Activated T-helper 1 cell treated with anti-CD3 and anti-CD28 coated beads, Interleukin-2, amount 50 U/mL, for 16 hours (primary cell): ENCODE results near the gene HSPA9.

Source experiments
- DNase-seq, 2 donors: peaks; one replicate each; pipeline ENCODE4 v3.0.0-alpha.2; 2020; ENCODE audit warnings: low read depth in 1 of 2, low spot score in 1 of 2

Gene HSPA9

GRCh38 chr5:138575194-138576015 lies at the start of gene HSPA9:
HSPA9 (minus strand) TSS chr5:138575401; CDS start chr5:138575318, 83 bp downstream.
- DNase-seq, result peak; percentile 87 to 94

DNA sequence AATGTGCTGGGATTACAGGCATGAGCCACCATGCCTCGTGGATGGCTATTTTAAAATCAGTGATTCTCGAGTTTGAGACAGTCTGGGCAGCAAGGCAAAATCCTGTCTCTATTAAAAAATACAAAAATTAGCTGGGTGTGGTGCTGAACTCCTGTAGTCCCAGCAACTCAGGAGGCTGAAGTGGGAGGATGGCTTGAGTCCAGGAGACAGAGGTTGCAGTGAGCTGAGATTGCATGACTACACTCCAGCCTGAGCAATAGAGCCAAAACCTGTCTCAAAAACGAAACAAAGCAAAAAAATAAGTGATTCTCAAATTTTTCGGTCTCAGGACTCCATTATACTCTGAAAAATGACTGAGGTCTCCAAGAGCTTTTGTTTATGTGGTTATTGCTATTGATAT lies 47.9 kb upstream of the HSPA9 start:
- no peak for DNase-seq

DNA sequence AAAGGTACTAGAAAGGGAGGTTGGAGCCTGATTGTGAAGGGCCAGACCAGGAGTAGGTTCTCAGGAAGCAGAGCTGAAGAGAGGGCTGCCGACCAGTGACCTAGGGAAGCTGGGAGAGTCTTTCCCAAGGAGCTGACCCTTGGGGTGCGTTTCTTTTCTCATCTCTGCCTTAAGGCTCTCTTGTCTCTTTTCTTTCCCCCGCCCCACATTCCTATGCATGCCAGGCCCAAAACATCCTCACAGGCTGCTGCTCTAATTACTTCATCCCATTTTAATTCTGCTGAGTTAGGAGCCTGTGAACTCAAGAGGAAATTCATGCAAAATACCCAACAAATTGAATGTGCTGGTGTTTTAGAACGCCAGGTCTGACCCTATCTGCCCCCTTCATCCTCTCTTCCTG lies 46.9 kb upstream of the HSPA9 start:
- no peak for DNase-seq

GRCh38 chr5:138620663-138621224 lies 45.5 kb upstream of the HSPA9 start:
- no peak for DNase-seq

- DNase-seq, result no peak
Measured at GRCh38 chr5:138616508-138616907, 41.3 kb upstream of the HSPA9 start.

DNA sequence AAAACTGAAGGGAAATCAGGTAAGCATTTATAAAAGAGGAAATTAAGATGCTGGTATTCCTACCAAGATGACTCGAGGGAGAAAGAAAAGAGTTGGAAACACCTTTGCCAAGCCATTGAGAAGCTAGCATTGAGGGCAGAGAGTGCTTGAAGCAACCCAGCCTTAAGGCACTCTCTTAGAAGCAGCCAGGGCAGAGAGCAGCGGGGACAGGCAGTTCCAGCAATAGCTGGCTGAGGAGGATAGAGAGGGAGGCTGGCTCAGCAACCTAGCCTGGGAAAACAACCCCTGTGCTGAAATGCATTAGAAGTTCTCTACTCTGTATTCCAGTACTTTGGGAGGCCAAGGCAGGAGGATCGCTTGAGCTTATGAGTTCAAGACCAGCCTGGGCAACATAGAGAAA lies 40.3 kb upstream of the HSPA9 start:
- no peak for DNase-seq

GRCh38 chr5:138611678-138612218 lies 36.5 kb upstream of the HSPA9 start:
- no peak for DNase-seq

- no peak for DNase-seq
Measured at GRCh38 chr5:138610918-138611677, 35.9 kb upstream of the HSPA9 start.

DNA sequence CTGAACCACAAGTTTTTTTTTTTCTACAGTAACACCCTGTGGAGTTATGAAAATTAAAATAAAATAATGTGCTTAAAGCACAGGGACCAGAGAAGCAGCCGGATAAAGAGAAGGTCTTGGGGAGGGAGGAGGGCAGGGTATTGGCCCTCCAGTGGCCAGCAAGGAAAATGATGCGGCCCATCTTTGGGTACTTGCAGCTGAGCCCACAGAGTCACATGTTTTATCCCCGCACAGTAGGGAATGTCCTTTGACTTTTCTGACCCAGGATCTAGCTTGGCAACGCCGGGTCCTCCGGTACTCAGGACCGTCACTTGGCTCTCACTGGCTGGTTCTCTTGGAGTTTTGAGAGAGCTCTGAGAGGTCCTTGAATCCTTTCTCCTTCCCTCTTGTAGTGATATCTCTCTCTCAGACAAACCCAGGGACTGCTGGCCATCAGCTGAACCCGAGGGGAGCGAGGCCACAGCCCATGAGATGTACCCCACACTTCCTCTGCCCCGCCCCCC lies 35.3 kb upstream of the HSPA9 start:
- no peak for DNase-seq

DNA sequence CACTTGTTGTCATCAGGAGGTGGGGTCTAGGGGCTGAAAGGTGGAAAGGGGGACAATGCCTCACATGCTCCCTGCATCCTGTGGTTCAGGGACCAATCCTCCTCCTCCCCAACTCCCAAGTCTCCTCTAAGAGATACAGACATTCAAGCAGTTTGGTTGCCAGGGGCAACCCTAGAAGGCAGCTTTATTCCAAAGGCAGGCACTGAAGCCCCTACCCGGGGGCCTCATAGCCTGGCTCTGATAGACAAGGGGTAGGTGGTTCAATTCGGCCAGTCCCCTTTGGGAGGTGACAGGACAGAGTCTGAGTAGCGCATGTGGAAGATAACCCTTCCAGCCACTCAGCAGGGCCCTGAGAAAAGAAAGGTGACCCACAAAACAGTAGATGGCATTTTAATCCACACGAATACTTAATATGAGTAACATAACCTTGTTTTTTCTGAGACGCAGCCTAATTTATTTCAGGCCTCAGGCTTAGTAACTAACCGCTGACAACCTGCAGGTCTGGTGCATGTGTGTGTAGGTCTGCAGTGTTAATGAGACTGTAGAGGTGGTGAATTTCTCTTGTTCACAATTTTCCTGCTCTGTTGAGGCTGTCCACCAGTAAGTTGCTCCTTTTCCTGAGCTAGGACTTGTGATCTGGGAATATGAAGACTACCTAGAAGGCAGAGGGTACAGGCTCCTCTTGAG lies 31.3 kb upstream of the HSPA9 start:
- no peak for DNase-seq

DNA sequence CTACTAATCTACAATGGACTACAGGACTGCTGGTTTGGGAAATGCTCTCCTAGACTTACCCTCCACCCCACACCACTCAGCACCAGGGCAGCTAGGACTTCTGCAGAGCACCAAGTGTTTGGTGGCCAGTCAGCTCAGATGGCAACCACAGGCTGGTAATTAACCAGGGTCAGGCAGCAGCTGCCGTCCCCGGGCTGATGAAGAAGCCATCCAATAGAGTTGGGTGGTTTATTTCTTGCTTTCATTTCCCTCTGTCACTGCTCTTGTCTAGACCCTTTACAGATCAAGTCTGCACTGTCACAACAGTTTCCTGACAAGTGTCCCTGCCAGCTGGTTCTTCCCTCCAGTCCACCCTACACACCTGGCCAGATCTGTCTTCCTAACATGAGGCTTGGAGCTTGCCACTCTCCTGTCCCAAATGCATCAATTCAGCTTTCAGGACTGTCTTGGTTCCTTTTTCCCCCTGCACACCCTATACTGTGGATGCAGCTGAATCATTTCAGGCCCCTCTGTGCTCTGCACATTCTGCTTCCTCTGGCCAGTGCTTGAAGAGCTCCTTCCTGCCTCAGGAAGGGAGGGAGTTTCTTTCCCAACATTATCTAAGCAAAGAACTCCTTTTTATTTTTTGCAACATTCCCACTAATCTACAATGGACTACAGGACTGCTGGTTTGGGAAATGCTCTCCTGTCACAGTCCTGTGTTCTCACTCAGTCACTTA lies 30.2 kb upstream of the HSPA9 start:
- DNase-seq, result no peak

DNA sequence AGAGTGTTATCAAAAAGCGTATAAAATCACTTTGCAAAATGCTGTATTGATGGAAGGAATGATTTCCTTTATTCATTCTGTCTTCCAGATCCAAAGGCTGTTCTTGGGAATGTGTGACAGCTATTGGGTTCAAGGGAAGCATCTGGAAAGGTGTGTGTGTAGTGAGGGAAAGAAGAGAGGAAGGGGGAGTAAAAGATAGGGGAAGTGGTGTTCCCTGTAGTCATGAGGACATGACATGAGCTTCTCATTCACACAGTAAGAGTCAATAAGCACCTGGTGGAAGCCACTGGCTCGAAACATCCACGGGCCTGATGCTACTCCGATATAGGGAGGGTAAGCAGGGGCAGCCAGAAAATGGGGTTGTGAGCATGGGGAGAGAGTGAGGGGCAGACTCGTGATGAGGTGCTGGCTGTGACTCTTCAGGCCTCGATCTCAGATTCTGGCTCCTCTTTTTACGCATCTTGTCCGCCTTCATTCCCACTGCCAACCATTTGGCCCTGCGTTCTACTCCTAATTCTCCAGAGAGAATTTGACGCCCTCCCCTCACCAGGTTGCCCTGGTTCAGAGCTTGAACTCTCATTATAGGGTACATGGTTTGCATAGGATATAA lies 29.1 kb upstream of the HSPA9 start:
- no peak for DNase-seq

- DNase-seq, result no peak
Measured at GRCh38 chr5:138603249-138603920, 28.2 kb upstream of the HSPA9 start.

DNA sequence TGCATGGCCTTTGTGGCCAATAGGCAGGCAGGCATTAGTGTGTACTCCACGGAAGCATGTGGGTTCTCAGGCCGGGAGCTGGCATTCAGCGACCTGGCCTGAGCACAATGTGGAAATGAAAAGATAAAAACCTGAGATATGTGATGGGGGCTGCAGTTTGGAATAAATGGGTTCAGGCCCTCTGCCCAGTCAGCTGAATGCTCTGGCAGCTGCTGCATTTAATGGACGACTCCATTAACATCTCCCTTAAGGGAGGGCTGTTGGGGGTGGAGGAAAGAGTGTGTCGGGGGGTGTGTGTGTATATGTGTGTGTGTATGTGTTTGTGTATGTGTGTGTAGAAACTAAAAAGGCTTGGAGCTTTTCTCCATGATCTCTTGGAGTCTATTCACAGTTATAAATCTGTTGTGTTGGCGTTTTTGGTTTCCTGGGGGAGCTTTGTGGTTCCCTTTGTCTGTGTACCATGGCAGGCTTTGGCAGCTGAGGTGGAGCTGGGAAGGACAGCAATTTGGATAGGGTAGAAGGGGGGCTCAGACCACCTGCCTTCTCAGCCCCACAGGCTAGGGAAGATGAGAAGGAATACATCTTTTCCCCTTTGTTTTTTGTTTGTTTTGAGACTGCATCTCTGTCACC lies 27.3 kb upstream of the HSPA9 start:
- no peak for DNase-seq

DNA sequence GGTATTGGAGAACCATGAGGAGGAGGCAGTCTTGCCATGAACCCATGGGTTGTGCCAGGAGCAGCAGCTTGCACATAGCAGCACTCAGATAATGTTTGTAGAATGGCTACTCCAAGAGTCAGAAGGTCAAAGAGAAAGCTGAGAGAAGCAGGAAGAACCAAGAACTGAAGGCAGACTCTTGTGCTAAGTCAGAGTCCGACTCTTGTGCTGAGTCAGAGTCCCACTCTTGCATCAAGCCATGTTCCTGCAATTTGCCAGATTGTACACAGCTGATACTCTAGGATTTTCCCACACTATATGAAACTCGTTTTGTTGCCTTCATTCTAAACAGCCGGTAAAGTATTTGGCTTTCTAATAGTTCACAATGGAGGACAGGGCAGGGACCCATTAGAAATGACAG lies 26.2 kb upstream of the HSPA9 start:
- DNase-seq, result no peak

DNA sequence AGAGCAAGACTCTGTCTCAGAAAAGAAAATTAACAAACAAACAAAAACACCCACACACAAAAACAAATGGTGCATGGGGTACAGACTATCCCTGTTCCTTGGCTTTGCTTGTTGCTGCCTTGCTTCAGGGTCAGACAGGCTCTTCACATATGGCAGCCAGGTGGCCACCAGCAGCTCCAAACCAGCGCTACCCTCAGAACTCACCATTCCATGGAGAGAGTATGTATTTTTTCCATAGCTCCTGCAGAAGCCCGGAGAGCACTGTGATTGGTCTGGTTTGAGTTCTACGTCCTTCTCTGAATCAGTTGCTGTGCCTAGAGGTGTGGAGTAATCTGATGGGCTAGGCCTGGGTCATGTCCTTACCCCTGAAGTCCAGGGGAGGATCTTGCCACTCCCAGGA lies 25.2 kb upstream of the HSPA9 start:
- no peak for DNase-seq

DNA sequence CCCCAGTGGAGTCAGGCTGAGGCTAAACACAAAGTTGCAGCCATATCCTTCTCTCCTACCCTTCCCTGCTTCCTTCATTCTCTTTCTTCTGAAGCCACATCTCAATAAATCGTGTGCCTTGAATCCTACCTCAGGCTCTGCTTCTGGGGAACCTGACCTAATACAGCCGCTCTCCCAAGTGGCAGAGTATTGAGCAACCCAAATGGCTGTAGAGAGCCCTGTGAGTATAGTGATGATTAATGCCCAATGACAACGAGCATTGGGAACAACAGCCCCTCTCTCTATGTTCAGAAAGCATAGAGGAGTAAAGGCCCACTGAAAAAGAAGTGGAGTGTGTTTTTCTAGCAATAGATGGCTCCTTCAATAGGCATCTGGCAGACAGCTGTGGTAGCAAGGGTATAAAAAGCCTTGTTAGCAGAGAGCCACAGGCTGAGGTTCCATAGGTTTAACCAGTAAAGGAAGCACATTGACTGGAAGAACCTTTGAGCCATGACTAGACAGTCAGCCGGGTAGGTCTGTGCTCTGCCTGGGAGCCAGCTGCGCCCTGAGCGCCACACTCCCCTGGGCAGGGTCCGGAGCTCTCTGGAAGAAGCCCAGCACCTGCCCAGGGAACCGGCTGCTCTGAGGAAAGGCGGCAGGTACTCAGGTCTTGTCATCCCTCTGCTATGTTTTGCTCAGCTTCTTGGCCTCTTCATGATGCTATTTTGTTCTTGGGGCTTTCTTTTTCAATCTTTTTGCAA lies 22.6 kb upstream of the HSPA9 start:
- DNase-seq, result no peak

DNA sequence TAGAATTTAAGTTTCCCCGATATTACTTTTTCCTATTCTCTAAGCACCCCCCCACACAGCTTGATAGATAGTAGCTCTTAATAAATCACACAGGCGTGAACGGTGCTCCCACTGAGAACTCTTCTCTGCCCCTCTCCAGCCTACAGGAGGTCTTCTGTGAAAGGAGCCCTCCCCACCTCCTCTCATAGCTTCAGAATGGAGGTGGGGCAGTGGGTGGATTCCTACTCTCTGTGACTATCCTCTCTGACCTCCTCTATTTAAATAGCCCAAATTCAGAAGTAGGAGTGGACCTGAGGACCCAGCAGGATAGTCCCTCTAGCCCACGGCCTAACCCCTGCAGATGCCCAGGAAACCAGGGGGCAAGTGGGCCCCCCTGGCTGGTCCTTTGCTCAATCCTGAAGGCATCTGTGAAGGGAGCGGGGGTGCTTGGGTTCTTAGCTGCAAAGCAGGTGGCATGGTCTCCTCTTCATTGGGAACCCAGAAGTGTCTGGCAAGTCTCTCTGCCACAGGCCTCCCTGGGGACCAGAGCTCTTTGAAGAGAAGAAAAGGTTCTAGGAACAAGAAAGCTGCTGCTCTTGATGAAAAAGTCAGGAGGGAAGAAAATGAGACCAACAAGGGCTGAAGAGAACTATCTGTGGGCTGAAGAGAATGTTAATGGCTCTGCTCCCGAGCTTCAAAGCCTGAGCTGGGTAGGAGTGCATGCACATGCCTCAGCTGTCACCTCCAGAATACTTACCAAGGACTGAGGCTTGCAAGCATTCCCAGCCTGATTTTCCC lies 21.1 kb upstream of the HSPA9 start:
- DNase-seq, result no peak
